Measurements from ENCODE around the gene FHAD1. TPM values are rescaled to one million over a fixed set of nuclear protein-coding genes. Genes with fewer than 3 reads are reported as not detected.

Gene FHAD1
- total RNA-seq, 1 donor from 2014 or later: not detected

DNA sequence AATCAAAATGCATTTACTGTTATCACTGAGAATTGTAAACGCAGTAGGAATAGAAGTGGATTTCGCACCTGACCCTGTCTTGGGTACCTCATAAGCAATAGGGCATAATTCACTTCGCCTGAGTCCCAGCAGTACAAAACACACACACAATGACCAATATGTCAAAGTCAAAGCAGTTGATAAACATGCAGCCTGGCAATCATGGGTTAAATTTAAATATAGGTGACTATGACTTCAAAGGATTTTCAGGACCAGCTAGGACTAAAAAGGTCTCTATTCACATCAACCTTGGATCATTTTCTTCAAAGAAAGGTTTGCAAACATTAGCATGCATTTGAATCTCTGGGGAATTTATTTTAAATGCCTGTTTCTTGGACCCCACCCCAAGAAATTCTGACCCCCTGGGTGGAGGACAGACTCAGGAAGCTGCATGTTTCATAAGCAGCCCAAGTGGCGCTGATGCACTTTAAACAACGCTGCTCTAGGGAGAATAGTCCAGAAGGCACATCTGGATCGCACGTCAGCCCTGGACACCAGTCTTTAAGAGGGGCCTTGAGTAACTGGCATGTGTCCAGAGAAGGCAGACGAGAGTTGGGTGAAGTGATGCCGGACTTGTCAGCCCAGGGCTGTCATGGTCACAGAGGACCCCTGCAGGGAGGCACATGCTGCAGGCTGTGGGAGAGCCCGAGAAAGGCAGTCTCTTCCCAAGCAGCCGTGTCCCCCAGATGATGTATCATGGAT lies 107.0 kb downstream of the FHAD1 start:
- Mint-ChIP-seq H3K9me3 (ENCODE audit: low read depth) (no peaks in the 10 kb centered on the region), H3K4me3 (ENCODE audit: unreplicated experiment) (no peak overlapping the region), H3K36me3 (ENCODE audit: low read depth) (no peaks in the 10 kb centered on the region), H3K27me3 (ENCODE audit: low read depth) (no peaks in the 10 kb centered on the region), H3K27ac (ENCODE audit: unreplicated experiment) (peak overlapping the region; percentile 75), H3K4me1 (ENCODE audit: low read depth) (peaks cover 38% of the 10 kb centered on the region)
- TF ChIP-seq, protein P1, sequence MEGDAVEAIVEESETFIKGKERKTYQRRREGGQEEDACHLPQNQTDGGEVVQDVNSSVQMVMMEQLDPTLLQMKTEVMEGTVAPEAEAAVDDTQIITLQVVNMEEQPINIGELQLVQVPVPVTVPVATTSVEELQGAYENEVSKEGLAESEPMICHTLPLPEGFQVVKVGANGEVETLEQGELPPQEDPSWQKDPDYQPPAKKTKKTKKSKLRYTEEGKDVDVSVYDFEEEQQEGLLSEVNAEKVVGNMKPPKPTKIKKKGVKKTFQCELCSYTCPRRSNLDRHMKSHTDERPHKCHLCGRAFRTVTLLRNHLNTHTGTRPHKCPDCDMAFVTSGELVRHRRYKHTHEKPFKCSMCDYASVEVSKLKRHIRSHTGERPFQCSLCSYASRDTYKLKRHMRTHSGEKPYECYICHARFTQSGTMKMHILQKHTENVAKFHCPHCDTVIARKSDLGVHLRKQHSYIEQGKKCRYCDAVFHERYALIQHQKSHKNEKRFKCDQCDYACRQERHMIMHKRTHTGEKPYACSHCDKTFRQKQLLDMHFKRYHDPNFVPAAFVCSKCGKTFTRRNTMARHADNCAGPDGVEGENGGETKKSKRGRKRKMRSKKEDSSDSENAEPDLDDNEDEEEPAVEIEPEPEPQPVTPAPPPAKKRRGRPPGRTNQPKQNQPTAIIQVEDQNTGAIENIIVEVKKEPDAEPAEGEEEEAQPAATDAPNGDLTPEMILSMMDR (IDR thresholded peaks at IDR 0.05): no peak
- no peak for DNase-seq (ENCODE audit: low spot score)

DNA sequence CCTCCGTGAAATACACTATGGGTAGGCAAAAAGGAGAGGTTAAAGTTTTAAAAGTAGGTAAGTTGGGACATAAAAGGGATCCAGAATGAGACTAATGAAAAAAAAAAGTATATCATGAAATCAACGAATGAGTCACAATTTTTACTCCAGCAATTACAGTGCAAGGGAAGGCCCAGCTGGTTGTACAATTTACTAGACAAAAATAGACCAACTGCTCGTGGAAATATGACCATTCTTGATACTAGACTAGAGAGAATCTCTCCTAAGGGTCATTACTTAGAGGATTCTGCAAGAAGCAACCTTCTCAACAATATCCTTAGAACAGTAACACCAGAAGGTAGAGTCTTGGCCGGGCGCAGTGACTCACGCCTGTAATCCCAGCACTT lies 107.5 kb downstream of the FHAD1 start:
- H3K36me3 Mint-ChIP-seq (ENCODE audit: low read depth): no peaks in the 10 kb centered on the region
- no peak overlapping the region for H3K4me3 Mint-ChIP-seq (ENCODE audit: unreplicated experiment)
- no peak for DNase-seq (ENCODE audit: low spot score)
- H3K4me1 Mint-ChIP-seq (ENCODE audit: low read depth): peaks cover 38% of the 10 kb centered on the region
- no peaks in the 10 kb centered on the region for H3K27me3 Mint-ChIP-seq (ENCODE audit: low read depth)
- peak overlapping the region; percentile 75 for H3K27ac Mint-ChIP-seq (ENCODE audit: unreplicated experiment)
- H3K9me3 Mint-ChIP-seq (ENCODE audit: low read depth): no peaks in the 10 kb centered on the region
- TF ChIP-seq, protein P1 (IDR thresholded peaks at IDR 0.05): no peak

DNA sequence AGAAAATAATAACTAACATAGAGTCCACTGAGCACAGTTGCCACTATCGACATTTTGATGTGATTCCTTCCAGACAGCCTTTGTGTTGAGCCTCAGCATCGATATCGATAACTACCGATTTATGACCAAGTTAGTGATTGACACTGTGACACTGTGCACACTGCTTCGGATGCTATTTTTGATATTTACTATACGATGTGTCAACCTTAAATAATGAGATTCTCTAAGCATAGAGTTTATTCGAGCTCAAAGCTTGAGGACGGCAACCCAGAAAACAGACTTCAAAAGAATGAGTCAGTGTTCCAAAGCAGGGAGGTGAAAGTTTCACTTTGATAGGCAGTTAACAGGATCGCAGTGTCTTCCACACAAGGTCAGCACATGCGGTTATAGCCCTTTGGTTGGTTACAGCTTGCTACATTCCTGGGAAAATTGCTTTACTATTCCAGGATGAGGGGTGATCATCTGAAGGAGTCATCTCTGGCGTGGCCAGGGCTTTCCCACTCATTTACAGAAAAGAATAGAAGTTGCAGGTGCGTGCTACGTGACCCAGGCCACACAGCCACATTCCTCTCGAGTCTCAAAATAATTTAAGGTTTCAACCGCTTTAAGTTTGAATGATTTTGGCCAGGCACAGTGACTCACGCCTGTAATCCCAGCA lies 109.1 kb downstream of the FHAD1 start:
- no peaks in the 10 kb centered on the region for H3K27me3 Mint-ChIP-seq (ENCODE audit: low read depth)
- H3K36me3 Mint-ChIP-seq (ENCODE audit: low read depth): no peaks in the 10 kb centered on the region
- peaks cover 34% of the 10 kb centered on the region for H3K4me1 Mint-ChIP-seq (ENCODE audit: low read depth)
- TF ChIP-seq, protein P1 (IDR thresholded peaks at IDR 0.05): no peak
- no peaks in the 10 kb centered on the region for H3K9me3 Mint-ChIP-seq (ENCODE audit: low read depth)
- DNase-seq (ENCODE audit: low spot score): no peak
- H3K4me3 Mint-ChIP-seq (ENCODE audit: unreplicated experiment): no peak overlapping the region
- no peak overlapping the region for H3K27ac Mint-ChIP-seq (ENCODE audit: unreplicated experiment)

DNA sequence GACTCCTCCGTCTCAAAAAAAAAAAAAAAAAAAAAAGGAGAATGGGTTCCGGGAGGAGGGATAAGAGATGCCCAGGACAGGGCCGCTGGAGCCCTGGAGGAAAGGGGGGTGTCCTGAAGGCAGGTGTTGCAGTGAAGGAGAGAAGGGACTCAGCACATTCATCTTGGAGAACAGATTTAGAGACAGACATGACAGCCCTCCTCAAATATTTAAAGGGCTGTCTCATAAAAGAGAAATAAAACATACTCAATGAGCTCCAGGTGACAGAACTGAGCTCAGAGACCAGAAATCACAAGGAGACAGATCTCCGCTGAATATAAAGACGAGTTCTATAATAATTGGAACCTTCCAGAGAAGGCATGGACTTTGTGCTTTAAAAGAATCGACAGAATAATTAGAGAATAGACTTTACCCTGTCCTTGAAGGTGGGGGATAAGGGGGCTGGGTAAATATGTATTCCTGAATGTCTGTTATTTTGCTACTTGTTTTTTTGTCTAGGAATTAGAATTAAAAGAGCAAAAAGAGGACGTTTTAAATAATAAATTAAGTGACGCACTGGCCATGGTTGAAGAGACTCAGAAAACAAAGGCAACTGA lies 110.7 kb downstream of the FHAD1 start:
- DNase-seq (ENCODE audit: low spot score): no peak
- no peaks in the 10 kb centered on the region for H3K9me3 Mint-ChIP-seq (ENCODE audit: low read depth)
- H3K4me3 Mint-ChIP-seq (ENCODE audit: unreplicated experiment): no peak overlapping the region
- H3K36me3 Mint-ChIP-seq (ENCODE audit: low read depth): no peaks in the 10 kb centered on the region
- no peaks in the 10 kb centered on the region for H3K27me3 Mint-ChIP-seq (ENCODE audit: low read depth)
- H3K27ac Mint-ChIP-seq (ENCODE audit: unreplicated experiment): no peak overlapping the region
- H3K4me1 Mint-ChIP-seq (ENCODE audit: low read depth): peaks cover 25% of the 10 kb centered on the region
- TF ChIP-seq, protein P1 (IDR thresholded peaks at IDR 0.05): no peak

DNA sequence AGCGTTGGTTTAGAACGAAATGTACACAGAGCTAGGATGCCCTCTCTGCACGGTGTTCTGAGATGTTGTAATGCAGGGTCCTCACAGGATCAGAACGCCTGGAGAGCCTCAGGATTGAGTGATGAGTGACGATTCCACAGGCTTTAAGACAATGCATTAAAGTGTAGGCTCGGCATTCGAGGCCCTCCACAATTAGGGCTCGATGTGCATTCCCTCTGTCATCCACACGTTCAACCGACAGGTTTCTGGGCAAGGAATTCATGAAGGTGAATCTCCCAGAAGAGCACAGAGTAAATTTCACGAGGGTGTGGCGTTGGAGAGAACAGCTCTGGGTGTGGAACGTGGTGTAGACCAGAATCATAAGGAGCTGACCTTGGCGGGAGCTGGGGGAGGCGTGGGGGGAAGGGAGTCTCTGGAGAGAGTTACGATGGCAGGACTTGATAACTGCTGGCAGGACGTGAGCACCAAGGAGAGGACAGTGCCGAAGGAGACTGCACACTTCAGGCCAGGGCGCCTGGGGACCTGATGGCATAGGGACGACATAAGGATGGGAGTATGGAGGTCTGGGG lies 111.6 kb downstream of the FHAD1 start:
- Mint-ChIP-seq H3K36me3 (ENCODE audit: low read depth) (no peaks in the 10 kb centered on the region), H3K4me1 (ENCODE audit: low read depth) (peaks cover 23% of the 10 kb centered on the region), H3K9me3 (ENCODE audit: low read depth) (no peaks in the 10 kb centered on the region), H3K27ac (ENCODE audit: unreplicated experiment) (no peak overlapping the region), H3K4me3 (ENCODE audit: unreplicated experiment) (no peak overlapping the region), H3K27me3 (ENCODE audit: low read depth) (no peaks in the 10 kb centered on the region)
- TF ChIP-seq, protein P1 (IDR thresholded peaks at IDR 0.05): no peak
- DNase-seq (ENCODE audit: low spot score): no peak
